C4-2B (cell line): Measurements from ENCODE around the gene CCSER1.

Experiments
- ZFX ChIP-seq: fragments of 450-650 bp; IDR thresholded peaks from 2 replicates; pipeline ENCODE4 v1.6.1; 2017
- TF ChIP-seq, protein P1 (sequence below): fragments of 450-650 bp; conservative IDR thresholded peaks from 2 replicates; pipeline ENCODE4 v1.5.1; 2017; ENCODE audit warnings: mild to moderate bottlenecking

DNA sequence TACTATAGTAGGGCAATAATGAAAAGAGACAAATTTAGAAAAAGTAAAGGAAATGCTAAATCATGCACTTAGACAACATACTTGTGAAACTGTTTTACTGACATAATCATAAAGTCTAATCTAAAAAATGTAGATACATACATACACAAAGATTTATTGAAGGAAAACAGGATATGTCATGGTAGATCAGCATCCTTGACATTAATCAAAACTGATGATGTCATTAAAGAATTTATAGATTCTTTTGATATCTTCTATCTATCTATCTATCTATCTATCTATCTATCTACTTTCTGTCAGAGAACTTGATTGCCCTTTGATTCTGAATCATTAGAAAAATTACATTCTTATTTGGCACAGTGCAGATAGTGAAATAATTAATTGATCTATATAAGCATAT, 311.3 kb downstream of the CCSER1 start:
- TF ChIP-seq, protein P1, sequence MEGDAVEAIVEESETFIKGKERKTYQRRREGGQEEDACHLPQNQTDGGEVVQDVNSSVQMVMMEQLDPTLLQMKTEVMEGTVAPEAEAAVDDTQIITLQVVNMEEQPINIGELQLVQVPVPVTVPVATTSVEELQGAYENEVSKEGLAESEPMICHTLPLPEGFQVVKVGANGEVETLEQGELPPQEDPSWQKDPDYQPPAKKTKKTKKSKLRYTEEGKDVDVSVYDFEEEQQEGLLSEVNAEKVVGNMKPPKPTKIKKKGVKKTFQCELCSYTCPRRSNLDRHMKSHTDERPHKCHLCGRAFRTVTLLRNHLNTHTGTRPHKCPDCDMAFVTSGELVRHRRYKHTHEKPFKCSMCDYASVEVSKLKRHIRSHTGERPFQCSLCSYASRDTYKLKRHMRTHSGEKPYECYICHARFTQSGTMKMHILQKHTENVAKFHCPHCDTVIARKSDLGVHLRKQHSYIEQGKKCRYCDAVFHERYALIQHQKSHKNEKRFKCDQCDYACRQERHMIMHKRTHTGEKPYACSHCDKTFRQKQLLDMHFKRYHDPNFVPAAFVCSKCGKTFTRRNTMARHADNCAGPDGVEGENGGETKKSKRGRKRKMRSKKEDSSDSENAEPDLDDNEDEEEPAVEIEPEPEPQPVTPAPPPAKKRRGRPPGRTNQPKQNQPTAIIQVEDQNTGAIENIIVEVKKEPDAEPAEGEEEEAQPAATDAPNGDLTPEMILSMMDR, result no peak
- no peak for TF ChIP-seq ZFX
